Measurements from ENCODE around the gene ZNF532. TPM values are rescaled to one million over a fixed set of nuclear protein-coding genes. Genes with fewer than 3 reads are reported as not detected.

The ZNF532 gene
- polyA plus RNA-seq, 1 experiment = 75.3 TPM

- H3K4me3 ChIP-seq (ENCODE audit: low read depth, low read length) = no peak overlapping the region
- no peak for DNase-seq (ENCODE audit: low read depth)
- H3K27me3 ChIP-seq (ENCODE audit: control insufficient read depth, insufficient read depth, low read length) = no peaks in the 10 kb centered on the region
- TF ChIP-seq CTCF (IDR thresholded peaks at IDR 0.05; ENCODE audit: insufficient read depth, low read depth, low read length) = no peak
- ChIA-PET CTCF (interaction anchor here (1.0 to 1.3 kb wide), 2 partner anchors 11 to 46 kb away, joined by 3 to 4 read pairs; no protein-coding TSS in a partner anchor), POLR2A (interaction anchor here (0.6 kb wide), 1 partner anchor 72 kb away, joined by 6 read pairs; no protein-coding TSS in a partner anchor)
- no peaks in the 10 kb centered on the region for H3K36me3 ChIP-seq (ENCODE audit: control insufficient read depth, insufficient read depth, low read length)
Measured at GRCh38 chr18:59011289-59011688, 146.6 kb downstream of the ZNF532 start.

GRCh38 chr18:59011786-59012185 lies 147.1 kb downstream of the ZNF532 start:
- H3K36me3 ChIP-seq (ENCODE audit: control insufficient read depth, insufficient read depth, low read length) = no peaks in the 10 kb centered on the region
- ChIA-PET CTCF (no interaction called here), POLR2A (interaction anchor here (0.6 kb wide), 1 partner anchor 71 kb away, joined by 6 read pairs; no protein-coding TSS in a partner anchor)
- no peaks in the 10 kb centered on the region for H3K27me3 ChIP-seq (ENCODE audit: control insufficient read depth, insufficient read depth, low read length)
- no peak for DNase-seq (ENCODE audit: low read depth)
- no peak for TF ChIP-seq CTCF (IDR thresholded peaks at IDR 0.05; ENCODE audit: insufficient read depth, low read depth, low read length)
- H3K4me3 ChIP-seq (ENCODE audit: low read depth, low read length) = no peak overlapping the region

- H3K27me3 ChIP-seq (ENCODE audit: control insufficient read depth, insufficient read depth, low read length) = no peaks in the 10 kb centered on the region
- POLR2A ChIA-PET = no interaction called here
- no peak overlapping the region for H3K4me3 ChIP-seq (ENCODE audit: low read depth, low read length)
- TF ChIP-seq CTCF (IDR thresholded peaks at IDR 0.05; ENCODE audit: insufficient read depth, low read depth, low read length) = no peak
- no peaks in the 10 kb centered on the region for H3K36me3 ChIP-seq (ENCODE audit: control insufficient read depth, insufficient read depth, low read length)
- no peak for DNase-seq (ENCODE audit: low read depth)
- CTCF ChIA-PET = interaction anchor here (1.1 kb wide), 1 partner anchor 245 kb away, joined by 3 read pairs; no protein-coding TSS in a partner anchor
Measured at GRCh38 chr18:59012815-59013705, 148.4 kb downstream of the ZNF532 start.

GRCh38 chr18:59013744-59014143 lies 149.1 kb downstream of the ZNF532 start:
- Histone ChIP-seq H3K4me3 (ENCODE audit: low read depth, low read length) (no peak overlapping the region), H3K36me3 (ENCODE audit: control insufficient read depth, insufficient read depth, low read length) (no peaks in the 10 kb centered on the region), H3K27me3 (ENCODE audit: control insufficient read depth, insufficient read depth, low read length) (no peaks in the 10 kb centered on the region)
- ChIA-PET POLR2A (no interaction called here), CTCF (interaction anchor here (0.7 to 1.1 kb wide), 2 partner anchors 11 to 245 kb away, joined by 3 to 4 read pairs; no protein-coding TSS in a partner anchor)
- no peak for TF ChIP-seq CTCF (IDR thresholded peaks at IDR 0.05; ENCODE audit: insufficient read depth, low read depth, low read length)
- DNase-seq (ENCODE audit: low read depth) = no peak

- ChIA-PET POLR2A (no interaction called here), CTCF (no interaction called here)
- DNase-seq (ENCODE audit: low read depth) = no peak
- no peaks in the 10 kb centered on the region for H3K36me3 ChIP-seq (ENCODE audit: control insufficient read depth, insufficient read depth, low read length)
- no peak for TF ChIP-seq CTCF (IDR thresholded peaks at IDR 0.05; ENCODE audit: insufficient read depth, low read depth, low read length)
- H3K4me3 ChIP-seq (ENCODE audit: low read depth, low read length) = no peak overlapping the region
- no peaks in the 10 kb centered on the region for H3K27me3 ChIP-seq (ENCODE audit: control insufficient read depth, insufficient read depth, low read length)
Measured at GRCh38 chr18:59015531-59016152, 151.0 kb downstream of the ZNF532 start.
